ENCODE data around the gene HOXD3. TPM values are rescaled to one million over a fixed set of nuclear protein-coding genes. Genes with fewer than 3 reads are reported as not detected.

The HOXD3 gene
- total RNA-seq, 1 donor = 1.1 TPM

GRCh38 chr2:176182671-176183070, 25.6 kb downstream of the HOXD3 start:
- Histone ChIP-seq H3K79me2 (ENCODE audit: insufficient read depth, low read length) (no peaks in the 10 kb centered on the region), H3K27ac (ENCODE audit: low read depth, low read length) (no peak overlapping the region), H3K4me1 (ENCODE audit: insufficient read depth, low read length) (peaks cover 5% of the 10 kb centered on the region), H3K36me3 (ENCODE audit: insufficient read depth, low read length) (no peaks in the 10 kb centered on the region), H3K27me3 (ENCODE audit: insufficient read depth, low read length) (peaks cover 48% of the 10 kb centered on the region), H3K4me3 (ENCODE audit: insufficient read depth, low read length) (no peak overlapping the region), H3K9me3 (ENCODE audit: low read depth, low read length) (no peaks in the 10 kb centered on the region), H2AFZ (ENCODE audit: low read length) (no peak overlapping the region), H3K4me2 (ENCODE audit: insufficient read depth, low read length) (no peak overlapping the region), H4K20me1 (ENCODE audit: insufficient read depth, low read length) (no peaks in the 10 kb centered on the region)
- no peak for TF ChIP-seq CTCF (IDR thresholded peaks at IDR 0.05; ENCODE audit: extremely low read depth, low read depth, low read length)
- DNase-seq (ENCODE audit: insufficient read length, low spot score, missing footprints) = no peak

- no peak overlapping the region for H2AFZ ChIP-seq (ENCODE audit: low read length)
- no peak overlapping the region for H3K4me3 ChIP-seq (ENCODE audit: insufficient read depth, low read length)
- H3K79me2 ChIP-seq (ENCODE audit: insufficient read depth, low read length) = no peaks in the 10 kb centered on the region
- TF ChIP-seq CTCF (IDR thresholded peaks at IDR 0.05; ENCODE audit: extremely low read depth, low read depth, low read length) = no peak
- peaks cover 49% of the 10 kb centered on the region for H3K27me3 ChIP-seq (ENCODE audit: insufficient read depth, low read length)
- H3K36me3 ChIP-seq (ENCODE audit: insufficient read depth, low read length) = no peaks in the 10 kb centered on the region
- H3K4me1 ChIP-seq (ENCODE audit: insufficient read depth, low read length) = peaks cover 4% of the 10 kb centered on the region
- H4K20me1 ChIP-seq (ENCODE audit: insufficient read depth, low read length) = no peaks in the 10 kb centered on the region
- DNase-seq (ENCODE audit: insufficient read length, low spot score, missing footprints) = no peak
- no peaks in the 10 kb centered on the region for H3K9me3 ChIP-seq (ENCODE audit: low read depth, low read length)
- no peak overlapping the region for H3K27ac ChIP-seq (ENCODE audit: low read depth, low read length)
- H3K4me2 ChIP-seq (ENCODE audit: insufficient read depth, low read length) = no peak overlapping the region
Measured at GRCh38 chr2:176184749-176185148, 27.6 kb downstream of the HOXD3 start.

GRCh38 chr2:176186024-176186423, 28.9 kb downstream of the HOXD3 start:
- DNase-seq (ENCODE audit: insufficient read length, low spot score, missing footprints) = peak; percentile 76
- no peaks in the 10 kb centered on the region for H4K20me1 ChIP-seq (ENCODE audit: insufficient read depth, low read length)
- H3K9me3 ChIP-seq (ENCODE audit: low read depth, low read length) = no peaks in the 10 kb centered on the region
- H3K4me3 ChIP-seq (ENCODE audit: insufficient read depth, low read length) = no peak overlapping the region
- H3K79me2 ChIP-seq (ENCODE audit: insufficient read depth, low read length) = no peaks in the 10 kb centered on the region
- H3K27ac ChIP-seq (ENCODE audit: low read depth, low read length) = no peak overlapping the region
- no peak overlapping the region for H3K4me2 ChIP-seq (ENCODE audit: insufficient read depth, low read length)
- H3K36me3 ChIP-seq (ENCODE audit: insufficient read depth, low read length) = no peaks in the 10 kb centered on the region
- no peak overlapping the region for H2AFZ ChIP-seq (ENCODE audit: low read length)
- no peak for TF ChIP-seq CTCF (IDR thresholded peaks at IDR 0.05; ENCODE audit: extremely low read depth, low read depth, low read length)
- H3K27me3 ChIP-seq (ENCODE audit: insufficient read depth, low read length) = peaks cover 49% of the 10 kb centered on the region
- H3K4me1 ChIP-seq (ENCODE audit: insufficient read depth, low read length) = peaks cover 4% of the 10 kb centered on the region

GRCh38 chr2:176187200-176187898, 30.2 kb downstream of the HOXD3 start:
- peaks cover 4% of the 10 kb centered on the region for H3K4me1 ChIP-seq (ENCODE audit: insufficient read depth, low read length)
- H3K36me3 ChIP-seq (ENCODE audit: insufficient read depth, low read length) = no peaks in the 10 kb centered on the region
- no peaks in the 10 kb centered on the region for H3K79me2 ChIP-seq (ENCODE audit: insufficient read depth, low read length)
- peak; percentile 69 for DNase-seq (ENCODE audit: insufficient read length, low spot score, missing footprints)
- no peaks in the 10 kb centered on the region for H4K20me1 ChIP-seq (ENCODE audit: insufficient read depth, low read length)
- H3K4me3 ChIP-seq (ENCODE audit: insufficient read depth, low read length) = peak overlapping the region; percentile 75
- H2AFZ ChIP-seq (ENCODE audit: low read length) = peak overlapping the region; percentile 82
- peak overlapping the region; percentile 94 for H3K4me2 ChIP-seq (ENCODE audit: insufficient read depth, low read length)
- no peak for TF ChIP-seq CTCF (IDR thresholded peaks at IDR 0.05; ENCODE audit: extremely low read depth, low read depth, low read length)
- H3K27ac ChIP-seq (ENCODE audit: low read depth, low read length) = no peak overlapping the region
- no peaks in the 10 kb centered on the region for H3K9me3 ChIP-seq (ENCODE audit: low read depth, low read length)
- H3K27me3 ChIP-seq (ENCODE audit: insufficient read depth, low read length) = peaks cover 58% of the 10 kb centered on the region

Measured in osteoblast (primary cell).